Glomerular visceral epithelial cell (primary cell): ENCODE data around the gene PTPRN.
"Not testable (repeated sequence)": the region's sequence is repeated elsewhere in the genome, so short reads cannot be mapped to it uniquely, and the experiment has no call there.

Experiments used
- DNase-seq: peaks from one replicate; pipeline ENCODE4 v3.0.0-alpha.2; 2016; ENCODE audit errors: extremely low spot score

The PTPRN gene

GRCh38 chr2:219270055-219270372 lies 39.2 kb downstream of the PTPRN start:
- DNase-seq = no peak

DNA sequence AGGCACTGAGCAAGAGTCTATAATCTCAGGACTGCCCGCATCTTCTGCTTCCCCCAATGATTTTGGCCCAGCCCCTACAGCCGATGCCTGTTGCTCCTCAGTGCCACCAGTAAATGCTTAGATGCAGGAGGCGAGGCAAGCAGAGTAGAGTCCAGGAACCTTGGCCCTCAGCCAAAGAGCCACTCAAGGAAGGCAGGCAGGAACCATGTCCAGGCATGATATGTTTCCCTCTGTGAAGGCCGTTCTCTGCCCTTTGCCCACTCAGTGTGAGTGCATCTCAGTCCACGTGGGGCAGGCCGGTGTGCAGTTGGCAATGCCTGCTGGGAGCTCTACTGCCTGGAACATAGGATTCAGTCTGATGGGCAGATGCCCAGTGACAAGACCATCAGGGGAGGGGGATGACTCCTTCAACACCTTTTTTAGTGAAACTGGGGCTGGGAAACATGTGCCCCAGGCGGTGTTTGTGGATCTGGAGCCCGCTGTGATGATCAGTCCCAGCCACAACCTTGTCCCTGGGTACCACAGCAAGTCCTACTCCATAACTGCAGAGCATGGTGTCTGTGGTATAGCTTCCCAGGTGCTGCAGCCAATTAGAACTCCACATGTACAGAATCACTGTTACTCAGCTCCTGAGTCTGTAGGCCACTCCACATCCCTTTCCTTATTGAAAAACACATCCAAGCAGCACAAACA lies 39.7 kb downstream of the PTPRN start:
- DNase-seq = peak; percentile 60

DNA sequence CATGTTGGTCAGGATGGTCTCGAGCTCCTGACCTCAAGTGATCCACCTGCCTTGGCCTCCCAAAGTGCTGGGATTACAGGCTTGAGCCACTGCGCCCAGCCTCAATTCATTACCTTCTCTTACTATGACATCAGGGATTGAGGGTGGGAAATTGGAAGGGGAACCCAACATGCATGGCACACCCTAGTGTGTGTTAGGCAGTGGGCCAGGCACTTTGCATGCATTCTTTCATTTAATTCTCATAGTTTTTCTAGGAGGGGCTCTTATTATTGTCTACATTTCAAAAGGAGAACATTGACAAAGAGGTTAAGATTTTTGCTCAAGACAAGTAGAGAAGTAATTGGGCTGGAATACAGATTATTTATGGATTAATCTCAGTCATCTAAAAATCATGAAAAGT lies 40.9 kb downstream of the PTPRN start:
- no peak for DNase-seq

DNA sequence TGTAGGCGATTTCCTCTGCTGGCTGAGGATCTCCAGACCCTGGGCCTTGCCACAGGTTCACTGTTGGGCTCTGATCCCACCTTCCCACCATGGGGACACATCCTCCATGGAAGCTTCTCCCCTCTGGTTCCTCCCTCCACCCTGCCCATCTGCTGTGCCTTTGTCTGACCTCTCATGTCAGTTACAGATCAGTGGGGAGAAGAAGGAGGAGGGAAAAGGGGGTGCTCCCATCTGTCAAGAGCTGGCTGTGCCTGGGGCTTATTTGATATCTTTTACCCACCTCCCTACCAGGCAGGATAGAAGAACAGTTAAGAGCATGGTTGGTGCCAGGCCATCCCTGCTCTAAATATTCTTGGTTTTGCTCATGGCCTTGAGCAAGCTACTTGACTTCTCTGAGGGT lies 42.3 kb downstream of the PTPRN start:
- DNase-seq = no peak

GRCh38 chr2:219266232-219266631 lies 43.0 kb downstream of the PTPRN start:
- DNase-seq = no peak

DNA sequence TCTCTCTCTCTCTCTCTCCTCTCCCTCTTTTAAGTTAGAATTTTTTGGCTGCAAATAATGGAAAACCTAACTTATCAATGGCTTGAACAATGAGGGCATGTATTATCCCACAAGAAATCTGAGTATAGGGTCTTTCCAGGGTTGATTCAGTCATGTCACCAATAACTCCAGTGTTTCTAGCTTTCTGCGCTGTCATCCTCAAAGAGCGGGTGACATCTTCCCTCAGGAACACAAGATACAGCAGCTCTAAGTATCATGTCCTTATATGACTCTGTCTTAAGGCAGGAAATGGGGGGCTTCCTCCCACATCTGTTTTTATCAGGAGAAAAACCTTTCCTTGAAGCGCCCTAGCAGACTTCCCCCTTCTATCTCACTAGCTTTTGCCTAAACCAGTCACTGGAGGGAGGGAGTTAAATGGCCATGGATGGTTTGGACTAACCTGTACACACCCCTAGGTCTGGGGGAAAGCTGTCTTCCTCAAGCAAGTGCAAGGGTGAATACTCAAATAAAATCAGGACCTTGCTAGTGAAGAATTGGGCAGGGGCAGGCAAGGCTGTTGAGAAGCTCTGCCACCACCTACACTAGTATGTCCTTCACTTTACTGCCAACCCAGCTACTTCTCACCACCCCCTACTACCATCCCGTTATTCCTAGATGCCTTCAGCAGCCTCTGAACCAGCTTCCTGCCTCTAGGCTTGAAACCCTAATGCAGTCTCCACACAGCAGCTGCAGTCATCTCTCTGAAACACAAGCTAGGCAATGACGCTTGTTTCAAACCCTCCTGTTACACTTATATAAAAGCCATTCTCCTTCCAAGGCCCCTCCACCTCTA lies 48.0 kb downstream of the PTPRN start:
- DNase-seq = no peak

- not testable (repeated sequence) for DNase-seq
Measured at GRCh38 chr2:219258942-219259341, 50.3 kb downstream of the PTPRN start.

DNA sequence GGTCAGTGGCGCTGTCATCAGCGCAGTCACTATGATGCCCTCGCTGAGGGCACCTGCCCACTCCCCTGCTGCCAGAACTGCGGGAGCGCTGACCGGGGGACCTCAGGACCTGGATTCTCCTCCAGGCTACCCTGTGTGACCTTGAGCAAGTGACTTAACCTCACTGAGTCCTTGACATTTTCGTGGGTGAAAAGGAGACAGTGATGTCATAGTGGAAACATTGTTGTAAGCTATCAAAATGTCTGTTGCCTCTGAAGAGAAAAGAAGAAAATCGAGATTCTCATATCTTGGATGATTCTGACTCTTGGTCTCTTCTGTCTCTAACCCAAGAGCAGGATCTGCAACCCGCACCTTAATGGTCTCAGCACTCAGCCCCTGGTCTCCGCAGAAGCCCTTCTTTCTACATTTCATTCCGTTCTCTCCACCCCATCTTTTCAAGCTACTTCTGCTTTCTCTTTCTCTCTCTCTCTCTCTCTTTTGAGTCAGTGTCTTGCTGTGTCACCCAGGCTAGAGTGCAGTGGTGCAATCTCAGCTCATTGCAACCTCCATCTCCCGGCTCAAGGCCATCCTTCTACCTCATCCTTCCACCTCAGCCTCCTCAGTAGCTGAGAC lies 54.5 kb downstream of the PTPRN start:
- DNase-seq = no peak

DNA sequence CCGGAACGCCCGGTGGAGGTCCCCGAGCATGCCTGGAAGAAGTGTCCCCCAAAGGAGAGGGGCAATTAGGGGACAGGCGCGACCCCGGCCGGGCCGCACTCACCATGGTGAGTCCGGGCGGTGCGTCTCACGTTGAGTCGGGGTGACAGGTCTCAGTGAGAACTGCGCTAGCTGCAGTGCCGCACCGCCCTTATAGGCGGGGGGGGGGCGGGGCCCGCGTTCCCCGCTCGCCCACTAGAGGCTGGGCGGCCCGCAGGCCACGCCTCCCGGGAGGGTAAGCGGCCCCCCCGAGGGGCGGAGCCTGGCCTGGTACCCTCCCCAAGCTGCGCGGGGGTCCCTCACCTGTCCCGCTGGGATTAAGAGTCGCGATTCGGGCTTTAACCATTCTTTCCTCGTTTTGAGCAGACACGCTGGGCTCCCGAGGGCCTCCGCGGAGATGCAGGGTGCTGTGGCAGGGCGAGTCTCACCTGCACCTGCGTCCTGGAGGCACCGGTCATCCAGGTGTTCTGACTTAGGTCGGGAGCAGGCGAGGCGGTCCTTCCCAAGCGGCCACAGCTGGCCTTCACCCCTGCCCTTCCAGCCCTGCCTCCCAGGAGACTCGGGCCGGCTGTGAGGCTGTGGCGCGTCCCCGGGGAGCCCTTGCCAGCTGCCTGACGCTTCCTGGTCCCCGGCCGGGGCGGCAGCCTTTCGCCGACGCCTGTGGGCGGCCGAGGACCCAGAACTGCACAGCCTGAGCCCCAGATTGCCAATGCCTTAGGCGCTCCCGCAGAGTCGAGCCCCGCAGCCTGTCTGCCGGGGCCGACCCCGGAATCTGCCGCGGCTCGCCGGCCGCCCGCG lies 55.2 kb downstream of the PTPRN start, which contains the start of gene TUBA4A:
Gene TUBA4A (minus strand): TSS at position 166 of the 837 bp plus-strand sequence. CDS start 60 bp downstream, at position 106.
- DNase-seq = peak; percentile 85

GRCh38 chr2:219252900-219253752 lies 56.1 kb downstream of the PTPRN start, which contains the start of gene TUBA4B:
TUBA4B (plus strand) TSS chr2:219253243; CDS start chr2:219253408, 165 bp downstream.
- peak; percentile 74 for DNase-seq

DNA sequence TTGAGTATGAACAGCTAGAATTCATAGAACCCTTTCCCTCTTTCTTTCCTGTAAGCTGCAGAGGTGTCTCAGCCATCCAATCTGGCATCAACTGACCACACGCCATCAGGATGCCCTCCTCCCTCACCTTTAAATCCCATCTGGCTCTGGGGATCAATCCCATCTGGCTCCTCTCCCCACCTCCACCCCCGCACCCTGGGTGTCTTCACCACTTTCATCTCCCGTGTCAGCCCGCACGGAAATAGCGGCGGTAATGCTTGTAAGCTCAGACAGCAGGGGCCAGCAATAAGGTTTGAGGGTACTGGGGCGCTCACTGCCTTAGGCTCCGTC lies 56.7 kb downstream of the PTPRN start:
- peak; percentile 36 for DNase-seq

GRCh38 chr2:219252084-219252483 lies 57.1 kb downstream of the PTPRN start:
- DNase-seq = no peak

GRCh38 chr2:219251656-219252055 lies 57.5 kb downstream of the PTPRN start:
- DNase-seq = peak; percentile 91

GRCh38 chr2:219250049-219250781 lies 59.0 kb downstream of the PTPRN start:
- no peak for DNase-seq

DNA sequence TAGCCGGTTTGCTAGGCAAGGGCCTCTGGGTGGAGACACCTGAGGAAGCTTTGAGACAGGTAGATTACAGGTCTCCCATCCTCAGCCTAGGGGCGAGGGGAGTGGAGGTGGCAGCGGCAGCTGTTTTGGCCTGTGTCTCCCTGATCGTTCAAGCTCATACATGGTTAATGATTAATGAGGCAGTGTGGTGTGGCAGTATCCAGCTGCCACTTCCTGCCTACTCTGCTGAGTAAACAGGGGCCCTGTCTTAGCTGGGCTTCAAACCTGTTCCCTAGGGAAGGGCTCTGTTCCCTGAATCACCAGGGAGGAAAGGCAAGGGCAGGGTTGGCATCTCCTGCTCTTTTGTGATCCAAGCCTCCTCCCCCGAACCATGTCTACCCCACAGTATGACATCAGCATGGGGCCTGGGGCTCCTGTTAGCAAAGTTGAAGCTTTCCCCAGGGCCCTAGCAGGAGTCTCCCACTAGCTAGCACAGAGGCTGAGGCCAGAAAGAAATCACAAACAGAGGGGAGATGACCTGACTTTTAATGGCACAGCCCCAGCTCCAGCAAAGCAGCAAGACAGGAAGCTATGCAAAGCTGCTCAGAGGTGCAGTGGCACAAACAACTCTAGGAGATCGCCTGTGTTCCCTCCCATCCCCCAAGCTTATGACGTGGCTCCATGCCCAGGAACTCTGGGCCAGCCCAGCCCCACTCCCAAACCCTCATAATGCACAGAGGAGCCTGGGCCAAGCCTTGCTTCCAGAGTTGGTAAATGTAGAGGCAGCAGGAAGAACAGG lies 59.8 kb downstream of the PTPRN start:
- DNase-seq = peak; percentile 96

- DNase-seq = no peak
Measured at GRCh38 chr2:219248845-219249202, 60.4 kb downstream of the PTPRN start.

GRCh38 chr2:219247678-219248642 lies 61.2 kb downstream of the PTPRN start:
- no peak for DNase-seq

- DNase-seq = no peak
Measured at GRCh38 chr2:219246559-219246958, 62.6 kb downstream of the PTPRN start.

DNA sequence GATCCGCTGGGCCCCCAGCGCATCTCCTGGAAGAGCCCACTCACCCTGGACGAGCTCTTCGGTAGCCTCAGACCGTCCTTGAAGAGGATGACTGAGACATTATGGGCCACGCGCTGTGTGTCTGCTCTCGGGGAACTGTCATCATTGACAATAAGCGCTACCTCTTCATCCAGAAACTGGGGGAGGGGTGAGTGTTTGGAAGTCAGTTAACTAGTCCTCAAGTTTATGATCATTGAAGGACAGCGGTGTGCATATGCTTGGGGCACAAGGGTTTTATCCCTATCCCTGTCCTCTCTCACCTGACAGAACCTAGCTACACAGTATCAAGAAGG lies 63.3 kb downstream of the PTPRN start:
- DNase-seq = no peak
